Pancreas (tissue), 10 donors: ENCODE measurements around the gene ZBTB46. TPM values are rescaled to one million over a fixed set of nuclear protein-coding genes. Genes with fewer than 3 reads are reported as not detected.

Experiments
- ATAC-seq, 4 donors: fragments of 200-7000 bp; cut with Tn5 transposase; one replicate each; pipeline versions ENCODE4 v1.8.0 to v1.9.1; 2020; ENCODE audit warnings: mild to moderate bottlenecking in 4 of 4, moderate library complexity in 4 of 4
- DNase-seq, 6 donors: peaks; one replicate each; pipeline ENCODE4 v3.0.0-alpha.2; 2020
- FAIRE-seq: peaks from 2 replicates; lab custom pipeline; 2012; peaks lifted over from hg19 to GRCh38; lab: Jason Lieb, UNC
- H3K27ac ChIP-seq, 4 donors: fragments of 200-600 bp; sonication (generic); 1 replicate in 3 of 4; 2 replicates in 1 of 4; pipeline versions ENCODE4 v1.5.0 to v1.8.0; 2020
- H3K27me3 ChIP-seq, 4 donors: fragments of 200-600 bp; one replicate each; pipeline ENCODE4 v1.8.0; 2021
- H3K36me3 ChIP-seq, 3 donors: fragments of 200-600 bp; sonication (generic) in 1 of 3; one replicate each; pipeline versions ENCODE4 v1.5.0 to v1.8.0; 2020 to 2021
- H3K4me1 ChIP-seq, 3 donors: fragments of 200-600 bp; one replicate each; pipeline ENCODE4 v1.8.0; 2021
- H3K4me3 ChIP-seq, 4 donors: fragments of 200-600 bp; sonication (generic) in 2 of 4; one replicate each; pipeline versions ENCODE4 v1.5.0 to v1.8.0; 2020 to 2021
- H3K9me3 ChIP-seq, 4 donors: fragments of 200-600 bp; one replicate each; pipeline ENCODE4 v1.8.0; 2021
- WGBS, 2 donors: extraction: QIAGEN DNeasy Blood & Tissue Kit; methylation state at CpG; one replicate each; pipeline ENCODE4 v1.1.7; 2013; 5-methylcytosine and 5-hydroxymethylcytosine counted together
- intact Hi-C, 3 donors: fragments of 100-400 bp; cut with DNase I; formaldehyde crosslinking; loops; one replicate each; pipeline versions ENCODE4 v1.11.1 to v1.14.2; 2022
- polyA plus RNA-seq, 2 donors: library from polyadenylated mRNA; stranded (reverse); fragments of 200-250 nt; gene quantifications; one replicate each; pipeline ENCODE4 v1.2.3, GENCODE V29; 2013
- total RNA-seq, 6 donors: library from RNA; stranded (reverse); fragmentation: NEBNext Ultra II Directional in 4 of 6; extraction: Animal tissue kit (Norgen Biotek cat#: 25700) in 4 of 6; gene quantifications; one replicate each; pipeline versions ENCODE4 v1.2.1 to v1.2.4, GENCODE V29; 2021 to 2023
- TF ChIP-seq, protein P1 (sequence below), 4 donors: fragments of 200-600 bp; sonication (generic) in 3 of 4; IDR thresholded peaks; one replicate each; pipeline versions ENCODE4 v1.5.0 to v1.8.0; 2021; ENCODE audit warnings: antibody characterized with exemption in 4 of 4
- donor health status: healthy with polysubstance abuse.
- donor health status: DM: no; HTN: no; CAD: no; lungs with moderate emphysema.
- donor health status: DM: no; HTN: no; CAD: no.
- donor health status: control.
- donor health status: control.
- donor health status: Bipolar disorder and iron deficiency.
- donor health status: DM: yes; HTN: yes; CAD: no.
- donor health status: DM: no; HTN: no; CAD: no.
- donor health status: DM: no; HTN: no; CAD: no.
- donor health status: DM: yes; HTN: yes; CAD: no.

Gene ZBTB46
- total and polyA plus RNA-seq, 8 donors = 2.2 to 7.4 (median 3.0) TPM

DNA sequence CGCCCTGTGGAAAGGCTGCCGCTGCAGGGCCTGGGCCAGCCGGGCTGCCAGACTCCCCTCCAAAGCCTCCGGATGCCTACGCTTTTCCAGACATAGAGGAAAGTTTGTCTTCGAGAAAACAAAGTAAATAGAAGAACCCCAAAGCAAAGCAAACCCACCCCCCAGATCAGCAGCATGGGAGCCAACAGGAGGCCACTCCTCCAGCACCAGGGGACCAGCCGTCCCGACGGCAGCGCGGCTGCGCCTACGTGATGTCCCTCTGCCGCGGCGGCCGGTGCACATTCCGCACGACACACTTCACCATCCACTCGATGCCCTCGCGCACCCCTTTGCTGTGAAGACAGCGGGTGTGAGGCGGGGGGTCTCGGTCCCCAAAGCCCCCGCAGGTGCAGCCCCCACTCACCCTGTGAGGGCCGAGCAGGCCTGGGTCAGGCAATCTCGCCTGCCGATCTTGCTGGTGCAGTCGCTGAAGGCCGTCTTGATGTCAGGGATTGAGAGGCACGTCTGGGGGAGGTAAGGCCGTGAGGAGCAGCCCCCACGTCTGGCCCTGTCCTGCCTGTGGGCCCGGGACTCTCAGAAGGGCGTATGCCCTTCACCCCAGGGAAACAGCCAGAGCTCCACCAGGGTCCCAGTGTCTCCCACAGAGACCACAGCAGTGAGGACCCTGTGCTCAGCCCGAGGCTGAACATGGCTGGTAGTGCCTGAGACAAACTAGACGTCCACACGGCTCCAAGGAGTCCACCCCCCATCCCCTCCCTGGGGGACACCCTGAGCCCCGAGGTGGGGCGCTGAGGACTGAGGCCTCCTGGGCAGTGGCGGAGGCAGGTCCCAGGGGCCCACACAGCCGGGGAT, 130.6 kb downstream of the ZBTB46 start:
- Histone ChIP-seq H3K9me3 (no peaks in the 10 kb centered on the region), H3K4me1 (peaks cover 0 to 12% (median 0%) of the 10 kb centered on the region in 3 donors), H3K4me3 (no peak overlapping the region), H3K36me3 (peaks cover 0 to 7% (median 0%) of the 10 kb centered on the region in 3 donors), H3K27ac (no peak overlapping the region), H3K27me3 (no peaks in the 10 kb centered on the region)
- WGBS, 2 donors = 87 to 89% methylated on average over 43 of the region's 43 CpGs
- DNase-seq (peak in 1 of 6 donors; percentile 71), ATAC-seq (no peak), FAIRE-seq (no peak)
- intact Hi-C loops = no loop called here
- TF ChIP-seq, protein P1, sequence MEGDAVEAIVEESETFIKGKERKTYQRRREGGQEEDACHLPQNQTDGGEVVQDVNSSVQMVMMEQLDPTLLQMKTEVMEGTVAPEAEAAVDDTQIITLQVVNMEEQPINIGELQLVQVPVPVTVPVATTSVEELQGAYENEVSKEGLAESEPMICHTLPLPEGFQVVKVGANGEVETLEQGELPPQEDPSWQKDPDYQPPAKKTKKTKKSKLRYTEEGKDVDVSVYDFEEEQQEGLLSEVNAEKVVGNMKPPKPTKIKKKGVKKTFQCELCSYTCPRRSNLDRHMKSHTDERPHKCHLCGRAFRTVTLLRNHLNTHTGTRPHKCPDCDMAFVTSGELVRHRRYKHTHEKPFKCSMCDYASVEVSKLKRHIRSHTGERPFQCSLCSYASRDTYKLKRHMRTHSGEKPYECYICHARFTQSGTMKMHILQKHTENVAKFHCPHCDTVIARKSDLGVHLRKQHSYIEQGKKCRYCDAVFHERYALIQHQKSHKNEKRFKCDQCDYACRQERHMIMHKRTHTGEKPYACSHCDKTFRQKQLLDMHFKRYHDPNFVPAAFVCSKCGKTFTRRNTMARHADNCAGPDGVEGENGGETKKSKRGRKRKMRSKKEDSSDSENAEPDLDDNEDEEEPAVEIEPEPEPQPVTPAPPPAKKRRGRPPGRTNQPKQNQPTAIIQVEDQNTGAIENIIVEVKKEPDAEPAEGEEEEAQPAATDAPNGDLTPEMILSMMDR (IDR thresholded peaks at IDR 0.05) = no peak

DNA sequence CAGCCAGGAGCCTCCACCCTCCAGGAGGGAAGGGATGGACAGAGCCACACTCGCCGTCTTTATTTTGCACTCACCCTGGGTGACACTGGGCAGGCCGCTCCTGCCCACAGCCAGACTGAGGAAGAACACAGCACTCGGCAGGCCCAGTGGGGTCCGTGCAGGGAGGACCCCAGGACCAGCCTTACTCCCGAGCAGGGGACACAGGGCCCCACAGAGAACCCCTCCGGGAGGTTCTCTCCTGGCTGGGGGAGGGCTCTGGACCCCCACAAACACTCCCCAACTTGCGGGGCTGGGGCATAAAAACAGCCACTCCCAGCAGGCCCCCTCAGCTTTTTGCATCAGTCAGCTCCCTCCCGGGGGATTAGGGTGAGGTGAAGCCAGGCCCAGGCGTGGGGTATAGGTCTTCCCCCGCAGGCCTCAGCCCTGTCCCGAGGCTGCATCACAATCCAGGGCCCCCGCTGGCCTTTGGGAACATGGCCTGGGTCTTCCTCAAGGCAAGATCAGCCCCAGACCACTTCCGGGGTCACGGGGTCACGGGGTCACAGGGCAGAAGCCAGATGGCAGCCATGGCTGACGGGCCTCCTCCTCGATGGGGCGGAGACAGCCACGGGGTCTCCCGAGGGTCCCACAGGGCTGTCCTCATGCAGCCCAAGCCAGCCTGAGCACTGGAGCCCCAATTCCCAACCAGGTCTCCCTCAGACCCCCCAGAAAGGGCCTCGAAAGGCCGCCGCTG, 131.4 kb downstream of the ZBTB46 start:
- H3K4me3 ChIP-seq = no peak overlapping the region
- H3K27me3 ChIP-seq = no peaks in the 10 kb centered on the region
- no peaks in the 10 kb centered on the region for H3K9me3 ChIP-seq
- peaks cover 0 to 5% (median 0%) of the 10 kb centered on the region in 3 donors for H3K36me3 ChIP-seq
- H3K27ac ChIP-seq = peak overlapping the region in 2 of 4 donors; percentile 39 to 59
- intact Hi-C loops = no loop called here
- WGBS, 2 donors = 79 to 87% methylated on average over 24 of the region's 24 CpGs
- no peak for FAIRE-seq
- DNase-seq = peak in 2 of 6 donors; percentile 18 to 81
- TF ChIP-seq, protein P1 (IDR thresholded peaks at IDR 0.05) = no peak
- no peak for ATAC-seq
- H3K4me1 ChIP-seq = peaks cover 0 to 12% (median 0%) of the 10 kb centered on the region in 3 donors

DNA sequence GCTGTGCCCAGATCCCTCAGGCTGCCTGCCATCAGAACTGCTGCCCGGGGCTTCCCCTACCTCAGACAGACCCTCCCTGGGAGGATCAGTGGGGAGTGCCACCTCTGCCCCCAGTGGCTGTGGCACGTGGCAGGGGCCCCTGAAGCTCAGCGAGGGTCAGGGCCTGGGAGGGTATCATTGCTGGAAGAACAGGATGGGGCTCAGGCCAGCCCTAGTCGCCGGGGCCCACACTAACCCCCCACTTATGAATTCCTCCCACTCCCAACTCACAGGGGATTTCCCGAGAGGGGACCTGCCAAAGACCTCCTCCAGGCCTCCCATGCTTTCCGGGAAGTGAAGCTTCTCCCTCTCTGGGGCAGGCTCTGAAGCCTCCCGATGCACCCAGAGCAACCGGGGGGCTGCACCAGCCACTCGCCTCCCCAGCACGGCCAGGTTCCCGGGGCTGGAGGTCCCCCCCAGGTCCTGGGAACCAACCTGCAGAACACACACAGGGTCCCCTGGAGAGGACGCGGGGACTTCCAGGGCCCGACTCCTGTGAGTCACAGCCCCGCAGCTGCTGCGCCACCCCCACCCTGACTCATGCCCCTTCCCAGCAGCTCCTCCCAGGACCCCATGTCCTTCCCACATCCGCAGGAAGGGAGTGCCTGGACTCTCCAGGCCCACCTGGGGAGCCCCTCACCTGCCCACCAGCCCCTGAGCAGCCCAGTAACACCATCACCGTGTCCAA, 132.2 kb downstream of the ZBTB46 start:
- intact Hi-C loops = no loop called here
- TF ChIP-seq, protein P1 (IDR thresholded peaks at IDR 0.05) = no peak
- peak overlapping the region in 2 of 4 donors; percentile 39 to 59 for H3K27ac ChIP-seq
- peak; percentile 28 to 75 (median 48) for DNase-seq
- no peak overlapping the region for H3K4me3 ChIP-seq
- 59 to 68% methylated on average over 18 to 19 of the region's 19 CpGs for WGBS, 2 donors
- no peaks in the 10 kb centered on the region for H3K27me3 ChIP-seq
- FAIRE-seq = no peak
- no peaks in the 10 kb centered on the region for H3K9me3 ChIP-seq
- peaks cover 0 to 12% (median 0%) of the 10 kb centered on the region in 3 donors for H3K4me1 ChIP-seq
- peak in 2 of 4 donors; percentile 36 to 60 for ATAC-seq
- H3K36me3 ChIP-seq = no peaks in the 10 kb centered on the region

DNA sequence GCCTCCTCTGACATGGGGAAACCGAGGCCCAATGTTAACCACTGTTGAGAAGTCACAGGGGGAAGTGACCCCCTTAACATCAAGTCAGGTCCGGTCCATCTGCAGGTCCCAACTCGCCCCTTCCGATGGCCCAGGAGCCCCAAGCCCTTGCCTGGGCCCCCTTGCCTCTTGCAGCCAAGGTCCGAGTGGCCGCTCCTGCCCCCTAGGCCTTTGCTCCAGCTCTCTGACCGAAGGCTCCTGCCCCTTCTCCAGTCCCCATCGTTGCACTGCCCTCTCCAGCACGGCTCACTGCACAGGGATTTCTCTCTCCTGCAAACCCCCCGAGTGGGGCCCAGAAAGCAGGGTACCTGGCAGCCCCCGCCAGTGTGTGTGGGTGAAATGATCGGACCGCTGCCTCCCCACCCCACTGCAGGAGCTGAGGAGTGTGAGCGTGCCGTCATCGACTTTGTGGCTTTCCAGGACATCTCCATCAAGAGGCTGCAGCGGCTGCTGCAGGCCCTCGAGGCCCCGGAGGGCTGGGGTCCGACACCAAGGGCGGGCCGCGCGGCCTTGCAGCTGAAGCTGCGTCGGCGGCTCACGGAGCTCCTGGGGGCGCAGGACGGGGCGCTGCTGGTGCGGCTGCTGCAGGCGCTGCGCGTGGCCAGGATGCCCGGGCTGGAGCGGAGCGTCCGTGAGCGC, 133.1 kb downstream of the ZBTB46 start:
- H3K4me3 ChIP-seq = no peak overlapping the region
- no peak overlapping the region for H3K27ac ChIP-seq
- DNase-seq (peak in 3 of 6 donors; percentile 20 to 63 (median 58)), FAIRE-seq (no peak), ATAC-seq (no peak)
- intact Hi-C loops = no loop called here
- 81 to 85% methylated on average over 40 of the region's 40 CpGs for WGBS, 2 donors
- H3K9me3 ChIP-seq = no peaks in the 10 kb centered on the region
- H3K4me1 ChIP-seq = peaks cover 0 to 12% (median 0%) of the 10 kb centered on the region in 3 donors
- H3K36me3 ChIP-seq = no peaks in the 10 kb centered on the region
- no peaks in the 10 kb centered on the region for H3K27me3 ChIP-seq
- TF ChIP-seq, protein P1 (IDR thresholded peaks at IDR 0.05) = no peak
